HG03175 (cell line): ENCODE results near the gene RCC2.
A peak's percentile ranks its signal among the peaks of the same experiment; 100 is the strongest.

ENCODE experiments used
- ATAC-seq: cut with Tn5 transposase; IDR thresholded peaks from one replicate; pipeline ENCODE4 v1.9.1; 2021; ENCODE audit warnings: mild to moderate bottlenecking, moderate library complexity; ENCODE audit not compliant: unreplicated experiment

The RCC2 gene

DNA sequence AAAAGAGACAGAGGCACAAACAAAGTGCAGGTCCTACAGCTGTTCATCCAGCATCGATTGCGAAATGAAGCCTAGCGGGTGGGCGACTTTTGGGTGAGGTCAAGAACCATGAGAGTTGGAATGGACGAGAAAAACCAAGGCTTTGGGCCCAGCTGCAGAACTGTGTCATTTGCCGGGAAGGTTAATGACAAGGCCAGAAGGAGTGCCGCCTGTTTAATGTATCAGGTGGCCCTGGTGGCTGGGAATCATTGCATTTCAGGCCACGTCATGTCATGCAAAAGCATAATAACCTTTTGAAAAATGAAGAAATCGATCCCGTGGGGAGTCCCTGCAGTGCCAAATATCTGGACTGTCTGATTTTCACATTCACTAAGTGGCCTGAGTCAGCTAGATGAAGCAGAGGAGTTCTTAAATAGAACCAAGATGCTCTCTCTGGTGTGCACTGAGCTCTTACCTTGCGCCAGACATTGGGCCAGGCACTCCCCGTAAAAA lies 8.1 kb upstream of the RCC2 start:
- no peak for ATAC-seq

GRCh38 chr1:17442841-17443240 lies 3.4 kb upstream of the RCC2 start:
- no peak for ATAC-seq

DNA sequence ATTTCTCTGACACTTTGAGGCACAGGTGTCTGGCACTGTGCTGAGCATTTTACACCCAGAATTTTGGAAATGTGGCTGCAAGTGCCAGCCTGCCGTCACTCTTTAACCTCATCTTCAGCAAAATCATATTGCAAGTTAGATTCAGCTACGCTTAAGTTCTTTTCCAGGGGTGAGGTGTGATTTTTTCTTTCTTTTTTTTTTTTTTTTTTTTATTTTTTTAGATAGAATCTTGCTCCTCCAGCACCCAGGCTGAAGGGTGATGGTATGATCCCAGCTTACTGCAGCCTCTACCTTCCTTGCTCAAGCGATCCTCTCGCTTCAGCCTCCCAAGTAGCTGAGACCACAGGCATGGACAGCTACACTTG lies 2.5 kb upstream of the RCC2 start:
- no peak for ATAC-seq

GRCh38 chr1:17441265-17441992 lies 2.0 kb upstream of the RCC2 start:
- no peak for ATAC-seq

- ATAC-seq, result no peak
These were observed 1.3 kb upstream of the RCC2 start for GRCh38 chr1:17440827-17441168.

GRCh38 chr1:17440074-17440826 lies 773 bp upstream of the RCC2 start:
- ATAC-seq, result no peak

DNA sequence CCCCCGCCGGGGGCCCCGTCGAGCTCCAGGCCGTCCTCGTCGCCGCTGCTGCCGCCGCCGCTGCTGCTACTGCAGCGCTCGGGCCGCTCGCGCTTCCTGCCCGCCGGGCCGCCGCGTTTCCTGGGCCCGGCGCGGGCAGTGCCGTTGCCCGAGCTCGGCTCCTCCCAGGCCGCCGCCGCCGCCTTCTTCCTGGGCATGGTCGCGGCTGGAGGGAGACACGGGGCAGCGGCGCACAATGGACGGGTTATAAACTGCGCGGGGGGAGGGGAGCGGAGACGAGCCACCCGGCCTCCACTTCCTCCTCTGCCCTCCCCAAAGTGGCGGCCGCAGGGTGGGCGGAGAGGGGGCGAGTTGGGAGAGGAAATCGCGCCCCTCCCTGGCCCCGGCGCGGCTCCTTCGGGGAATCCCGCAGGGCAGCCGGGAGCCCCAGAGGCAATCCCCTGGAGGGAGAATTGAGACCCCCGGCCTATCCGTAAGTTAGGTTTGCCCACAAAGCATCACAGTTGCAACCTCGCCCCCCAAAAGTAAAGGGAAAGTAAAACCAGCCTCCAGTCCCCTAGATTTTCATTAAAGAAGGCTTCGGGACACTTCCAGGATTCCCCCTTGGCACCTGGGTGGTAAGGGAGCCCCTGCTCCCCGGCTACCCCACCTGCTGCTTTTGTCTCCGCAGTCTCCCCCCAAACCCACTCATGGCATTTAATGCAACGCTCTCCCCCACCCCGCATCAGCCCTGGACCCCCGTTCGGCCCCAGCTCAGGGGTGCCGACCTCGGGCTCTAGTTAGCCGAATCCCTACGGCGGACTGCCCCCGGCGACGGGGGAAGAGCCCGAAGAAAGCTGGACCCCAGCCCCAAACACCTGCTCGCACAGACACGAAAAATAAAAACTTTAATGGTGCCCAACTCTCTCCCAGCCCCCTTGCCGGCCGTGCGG lies 893 bp downstream of the RCC2 start:
- ATAC-seq, result peak; percentile 41

DNA sequence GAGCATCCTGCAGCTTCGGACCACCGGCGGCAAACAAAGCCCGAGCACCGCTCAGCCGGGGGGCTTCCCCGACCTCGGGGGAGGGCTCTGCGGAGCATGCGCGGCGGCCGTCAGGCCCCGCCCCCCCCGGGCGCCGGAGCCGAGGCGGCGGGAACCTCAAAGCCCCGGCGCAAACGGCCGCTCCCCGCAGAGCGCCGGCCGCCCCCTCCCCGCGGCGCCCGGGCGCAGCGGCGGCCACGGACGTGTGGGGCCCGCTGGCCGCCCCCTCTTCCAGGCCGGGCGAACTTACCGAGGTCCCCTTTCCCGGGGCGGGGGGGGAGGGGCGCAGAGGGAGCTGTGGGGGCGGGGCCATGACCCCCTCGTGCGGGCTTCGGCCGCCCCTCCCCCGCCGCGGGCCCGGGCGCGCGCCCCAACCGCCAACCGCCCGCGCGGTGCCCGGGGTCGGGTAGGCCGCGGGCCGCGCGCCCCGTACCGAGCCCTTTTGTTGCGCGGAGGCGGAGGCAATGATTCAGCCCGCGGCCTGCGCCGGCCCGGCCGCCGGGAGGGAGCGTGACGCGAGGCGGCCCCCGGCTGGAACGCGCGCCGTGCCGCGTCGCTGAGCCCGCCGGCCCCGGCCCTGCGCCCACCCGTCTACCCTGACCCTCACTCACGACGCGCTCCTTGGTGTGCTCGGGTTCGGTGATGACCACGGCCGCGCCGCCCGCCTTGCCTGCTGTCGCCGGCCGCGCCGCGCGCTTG lies 1.7 kb downstream of the RCC2 start:
- ATAC-seq, result peak; percentile 26

DNA sequence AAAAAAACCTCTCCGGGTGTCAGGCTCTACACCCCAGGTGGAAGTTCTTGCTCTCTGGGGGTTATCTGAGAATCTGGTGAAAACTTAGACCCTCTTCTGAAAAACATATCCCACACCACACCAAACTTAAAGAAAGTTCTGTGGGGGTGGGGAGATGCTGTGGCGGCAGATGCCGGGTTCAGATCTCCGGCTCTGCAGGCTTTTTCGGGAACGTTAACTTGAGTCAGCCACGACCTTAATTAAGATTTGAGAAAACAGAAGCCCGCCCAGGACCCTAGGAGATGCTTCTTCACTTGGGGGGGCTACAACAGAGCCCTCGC lies 2.3 kb downstream of the RCC2 start:
- no peak for ATAC-seq

GRCh38 chr1:17436380-17437174 lies 2.9 kb downstream of the RCC2 start:
- no peak for ATAC-seq

DNA sequence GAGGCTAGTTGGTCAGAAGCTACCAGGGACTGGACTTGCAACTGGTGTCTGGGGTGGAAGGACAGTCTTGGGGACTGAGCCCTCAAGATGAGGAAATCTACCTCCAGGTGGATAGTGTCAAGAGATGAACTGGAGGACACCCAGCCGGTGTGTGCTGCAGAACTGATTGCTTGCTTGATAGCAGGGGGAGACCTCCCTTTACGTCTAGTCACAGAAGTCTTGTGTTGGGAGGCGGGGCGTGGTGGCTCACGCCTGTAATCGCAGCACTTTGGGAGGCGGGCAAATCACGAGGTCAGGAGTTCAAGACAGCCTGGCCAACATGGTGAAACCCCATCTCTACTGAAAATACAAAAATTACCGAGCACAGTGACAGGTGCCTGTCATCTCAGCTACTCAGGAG lies 4.9 kb downstream of the RCC2 start:
- ATAC-seq, result no peak

DNA sequence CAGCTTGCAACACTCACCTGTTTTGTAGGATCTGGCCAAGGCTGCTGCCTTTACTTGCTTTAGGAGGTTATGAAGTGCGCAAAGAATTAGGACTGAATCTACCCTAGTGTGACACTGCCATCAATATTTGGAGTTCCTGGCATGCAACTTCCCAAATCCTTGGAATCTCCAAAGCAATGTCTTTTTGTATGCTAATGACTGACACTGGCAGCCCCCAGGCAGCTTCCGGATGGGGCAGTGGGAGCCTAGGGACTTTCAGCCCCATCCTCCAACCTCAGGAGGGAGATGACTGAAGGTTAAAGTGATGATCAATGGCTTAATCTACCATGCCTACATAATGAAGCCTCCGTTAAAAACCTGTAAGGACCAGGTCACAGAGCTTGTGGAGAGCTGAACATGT lies 5.5 kb downstream of the RCC2 start:
- no peak for ATAC-seq

- no peak for ATAC-seq
These were observed 6.2 kb downstream of the RCC2 start for GRCh38 chr1:17433261-17433660.

GRCh38 chr1:17432412-17432811 lies 7.1 kb downstream of the RCC2 start:
- ATAC-seq, result no peak

DNA sequence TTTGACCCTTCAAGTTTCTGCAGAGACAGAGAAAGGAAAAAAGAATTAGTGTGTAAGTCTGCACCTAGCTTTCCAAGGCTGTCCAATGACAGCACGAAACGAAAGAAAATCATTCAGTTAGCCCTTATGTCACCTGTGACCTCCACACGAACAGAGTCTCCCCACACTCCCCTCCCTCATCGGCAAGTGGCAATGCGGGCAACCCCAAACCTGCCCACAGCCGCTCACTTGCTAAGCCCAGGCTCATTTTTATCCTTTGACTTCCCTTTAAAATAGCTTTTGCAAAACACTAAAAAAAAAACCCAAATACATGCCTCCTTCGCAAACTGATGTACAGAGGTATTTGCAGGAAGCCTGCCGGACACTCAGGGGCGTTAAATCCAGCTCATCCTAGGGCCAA lies 10.3 kb downstream of the RCC2 start:
- ATAC-seq, result no peak

- no peak for ATAC-seq
These were observed 11.5 kb downstream of the RCC2 start for GRCh38 chr1:17427696-17428660.

DNA sequence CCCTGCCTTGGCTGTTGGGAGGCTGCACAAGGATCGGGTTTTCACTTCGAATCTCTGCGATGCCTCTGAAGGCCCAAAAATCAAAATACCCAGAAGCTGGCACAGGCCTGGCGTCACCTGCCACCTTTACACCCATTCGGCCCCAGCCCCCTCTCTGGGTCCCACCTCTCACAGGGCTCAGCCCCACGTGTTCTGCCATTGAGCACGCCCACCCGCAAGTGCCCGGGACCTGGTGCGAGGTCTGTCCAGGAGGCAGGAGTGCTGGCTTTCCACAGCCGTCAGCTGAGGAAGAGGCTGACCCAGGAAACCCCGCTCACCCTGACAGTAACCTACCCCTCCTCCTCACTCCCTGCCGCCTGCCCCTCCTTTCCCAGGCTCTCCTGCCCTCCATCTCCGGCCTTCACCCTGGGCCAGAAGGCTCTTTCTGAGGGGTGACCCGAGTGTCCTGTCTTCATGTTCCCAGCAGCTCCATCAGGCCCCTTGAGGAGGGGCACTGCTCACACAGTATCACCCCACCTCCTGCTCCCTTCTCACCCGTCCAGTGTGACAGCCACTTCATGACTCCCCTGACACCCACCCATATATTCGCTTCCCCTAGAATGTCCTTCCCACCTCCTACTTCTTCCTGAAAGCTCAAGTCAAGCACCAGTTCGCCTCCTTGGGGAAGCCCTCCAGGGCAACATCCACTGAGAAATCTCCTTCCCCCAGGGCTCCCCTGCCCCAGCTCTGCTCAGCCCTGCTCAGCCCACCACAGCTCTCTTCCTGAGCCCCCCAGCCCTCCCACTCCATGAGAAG lies 13.5 kb downstream of the RCC2 start:
- no peak for ATAC-seq

GRCh38 chr1:17423781-17424245 lies 15.7 kb downstream of the RCC2 start:
- ATAC-seq, result no peak
